Testis (tissue), 3 donors: Measurements from ENCODE around the gene CEACAM6. TPM values are rescaled to one million over a fixed set of nuclear protein-coding genes. Genes with fewer than 3 reads are reported as not detected.

ENCODE experiments used
- DNase-seq: peaks from one replicate; pipeline ENCODE4 v3.0.0-alpha.2; 2019
- H3K27ac ChIP-seq, 2 donors: fragments of 200-600 bp; sonication (generic); one replicate each; pipeline ENCODE4 v1.5.1; 2019
- H3K27me3 ChIP-seq: fragments of 200-600 bp; sonication (generic); one replicate; pipeline ENCODE4 v1.5.1; 2019
- H3K36me3 ChIP-seq: fragments of 200-600 bp; sonication (generic); one replicate; pipeline ENCODE4 v1.5.1; 2017; ENCODE audit warnings: low read depth; ENCODE audit errors: missing control alignments
- H3K4me1 ChIP-seq: fragments of 200-600 bp; sonication (generic); one replicate; pipeline ENCODE4 v1.5.1; 2019
- H3K4me3 ChIP-seq, 2 donors: fragments of 200-600 bp; sonication (generic); one replicate each; pipeline ENCODE4 v1.5.1; 2017 to 2019
- H3K9me3 ChIP-seq: fragments of 200-600 bp; sonication (generic); one replicate; pipeline ENCODE4 v1.5.1; 2017
- POLR2A ChIP-seq: fragments of 450-650 bp; IDR thresholded peaks from one replicate; pipeline ENCODE4 v1.6.1; 2017; ENCODE audit warnings: antibody characterized with exemption, mild to moderate bottlenecking, moderate library complexity
- WGBS, 2 donors: methylation state at CpG; one replicate each; pipeline ENCODE4 v1.1.5; 2018; 5-methylcytosine and 5-hydroxymethylcytosine counted together
- intact Hi-C: fragments of 100-400 bp; cut with DNase I; formaldehyde crosslinking; loops from one replicate; pipeline ENCODE4 v1.15.1; 2023; ENCODE audit warnings: low total_unique reads
- polyA plus RNA-seq: library from polyadenylated mRNA; stranded (reverse); fragments of 350-450 nt; fragmentation: Illumina TruSeq; extraction: RNeasy Lipid Tissue Mini Kit (QIAGEN cat#74804); gene quantifications from one replicate; pipeline ENCODE4 v1.2.3, GENCODE V29; 2014; ENCODE audit warnings: low read depth, low replicate concordance; ENCODE audit not compliant: insufficient read depth
- total RNA-seq, 2 donors: library from RNA; depleted of rRNA; stranded (reverse); fragments of >200 nt; gene quantifications; one replicate each; pipeline ENCODE4 v1.2.3, GENCODE V29; 2016
- TF ChIP-seq, protein P1 (sequence below), 3 experiments: fragments of 450-650 bp in 2 of 3; fragments of 200-600 bp in 1 of 3; sonication (generic) in 1 of 3; IDR thresholded peaks; one replicate each; pipeline ENCODE4 v1.5.1; 2016 to 2019; ENCODE audit warnings: antibody characterized with exemption in 3 of 3, mild to moderate bottlenecking in 2 of 3, moderate library complexity in 1 of 3

Gene CEACAM6
- total and polyA plus RNA-seq, 3 donors from 2014 or later: 0.29 to 0.31 TPM; not detected in 1

DNA sequence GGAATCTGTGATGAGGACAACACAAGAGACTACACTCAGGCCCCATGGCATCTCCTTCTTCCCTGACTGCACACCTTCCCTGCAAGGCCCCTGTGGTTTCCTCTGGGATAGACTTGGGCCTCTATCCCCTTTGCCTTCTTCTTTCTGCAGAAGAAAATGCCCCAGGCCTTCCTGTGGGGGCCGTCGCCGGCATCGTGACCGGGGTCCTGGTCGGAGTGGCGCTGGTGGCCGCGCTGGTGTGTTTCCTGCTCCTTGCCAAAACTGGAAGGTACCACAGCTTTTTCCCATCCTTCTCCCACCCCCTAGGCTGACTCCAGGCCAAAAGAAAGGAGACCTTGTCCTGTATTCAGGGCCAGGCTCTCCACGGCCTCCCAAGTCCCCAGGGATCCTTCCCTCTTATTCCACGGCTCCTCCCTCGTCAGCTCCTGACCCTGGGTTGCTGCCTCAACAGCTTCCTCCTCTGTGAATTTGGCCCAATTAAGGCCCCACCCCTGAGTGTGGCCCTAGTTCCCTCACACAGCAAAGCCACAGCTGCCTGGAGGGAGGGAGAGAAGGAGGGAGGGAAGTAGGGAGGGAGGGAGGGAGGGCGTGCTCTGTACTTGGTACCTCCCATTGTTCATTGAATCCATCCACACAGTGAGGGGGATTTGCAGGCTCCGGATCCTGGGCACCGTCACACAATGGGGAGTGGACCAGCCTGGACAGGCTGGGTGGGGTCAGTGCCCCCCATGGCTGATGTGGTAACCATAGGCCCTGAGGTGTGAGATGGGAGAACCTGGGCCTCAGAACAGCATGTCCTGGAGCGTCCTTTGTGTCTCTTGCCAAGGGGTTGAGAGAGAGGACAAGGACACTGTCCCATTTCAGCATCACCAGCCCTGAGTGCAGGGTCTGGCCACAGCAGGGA lies 53.6 kb downstream of the CEACAM6 start:
- Histone ChIP-seq H3K36me3 (no peaks in the 10 kb centered on the region), H3K9me3 (no peaks in the 10 kb centered on the region), H3K4me1 (no peaks in the 10 kb centered on the region), H3K4me3 (no peak overlapping the region), H3K27ac (no peak overlapping the region), H3K27me3 (no peaks in the 10 kb centered on the region)
- DNase-seq: peak; percentile 18
- 80 to 84% methylated on average over 15 to 16 of the region's 16 CpGs for WGBS, 2 donors
- TF ChIP-seq, protein P1, sequence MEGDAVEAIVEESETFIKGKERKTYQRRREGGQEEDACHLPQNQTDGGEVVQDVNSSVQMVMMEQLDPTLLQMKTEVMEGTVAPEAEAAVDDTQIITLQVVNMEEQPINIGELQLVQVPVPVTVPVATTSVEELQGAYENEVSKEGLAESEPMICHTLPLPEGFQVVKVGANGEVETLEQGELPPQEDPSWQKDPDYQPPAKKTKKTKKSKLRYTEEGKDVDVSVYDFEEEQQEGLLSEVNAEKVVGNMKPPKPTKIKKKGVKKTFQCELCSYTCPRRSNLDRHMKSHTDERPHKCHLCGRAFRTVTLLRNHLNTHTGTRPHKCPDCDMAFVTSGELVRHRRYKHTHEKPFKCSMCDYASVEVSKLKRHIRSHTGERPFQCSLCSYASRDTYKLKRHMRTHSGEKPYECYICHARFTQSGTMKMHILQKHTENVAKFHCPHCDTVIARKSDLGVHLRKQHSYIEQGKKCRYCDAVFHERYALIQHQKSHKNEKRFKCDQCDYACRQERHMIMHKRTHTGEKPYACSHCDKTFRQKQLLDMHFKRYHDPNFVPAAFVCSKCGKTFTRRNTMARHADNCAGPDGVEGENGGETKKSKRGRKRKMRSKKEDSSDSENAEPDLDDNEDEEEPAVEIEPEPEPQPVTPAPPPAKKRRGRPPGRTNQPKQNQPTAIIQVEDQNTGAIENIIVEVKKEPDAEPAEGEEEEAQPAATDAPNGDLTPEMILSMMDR (IDR thresholded peaks at IDR 0.05): no peak
- TF ChIP-seq POLR2A: no peak
- intact Hi-C loops: no loop called here

DNA sequence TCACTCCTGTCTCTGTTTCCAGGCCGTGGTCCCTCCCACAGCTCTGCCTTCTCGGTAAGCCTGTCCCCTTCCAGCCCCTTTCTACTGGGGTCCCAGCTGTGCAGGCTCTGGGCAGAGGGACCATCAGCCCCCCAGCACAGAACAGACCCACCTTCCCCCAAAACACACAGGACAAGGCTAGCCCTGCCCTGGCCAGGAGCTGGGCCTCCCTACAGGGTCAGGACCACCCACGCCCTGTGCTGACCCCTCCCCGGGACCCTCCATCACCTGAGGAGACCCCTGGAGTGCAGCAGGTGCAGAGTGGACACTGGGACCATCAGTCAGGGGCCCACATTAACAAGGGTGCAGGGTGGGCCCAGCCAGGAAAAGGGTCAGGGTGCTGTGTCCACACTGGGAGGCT lies 55.0 kb downstream of the CEACAM6 start:
- TF ChIP-seq POLR2A: no peak
- TF ChIP-seq, protein P1 (IDR thresholded peaks at IDR 0.05): no peak
- Histone ChIP-seq H3K27me3 (no peaks in the 10 kb centered on the region), H3K4me3 (no peak overlapping the region), H3K9me3 (no peaks in the 10 kb centered on the region), H3K4me1 (no peaks in the 10 kb centered on the region), H3K27ac (no peak overlapping the region), H3K36me3 (no peaks in the 10 kb centered on the region)
- no peak for DNase-seq
- 40 to 61% methylated on average over 1 to 4 of the region's 4 CpGs for WGBS, 2 donors
- intact Hi-C loops: no loop called here

DNA sequence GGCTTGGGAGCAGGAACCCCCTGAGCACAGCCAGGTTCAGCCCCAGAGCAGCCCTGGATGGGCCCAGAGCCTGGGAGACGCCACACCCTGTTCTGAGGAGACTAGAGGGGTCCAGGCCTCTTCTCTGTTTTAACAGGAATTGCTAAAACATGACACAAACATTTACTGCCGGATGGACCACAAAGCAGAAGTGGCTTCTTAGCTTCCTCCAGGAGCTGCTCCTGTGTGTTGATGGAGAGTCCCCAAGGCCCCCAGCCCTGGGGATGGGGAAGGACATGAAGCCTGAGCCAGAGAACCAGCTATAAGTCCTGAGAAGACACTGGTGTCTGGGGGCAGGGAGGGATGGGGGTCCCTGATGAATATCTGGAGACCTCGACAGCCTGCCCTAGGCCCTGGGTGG lies 55.7 kb downstream of the CEACAM6 start:
- no peaks in the 10 kb centered on the region for H3K36me3 ChIP-seq
- TF ChIP-seq, protein P1 (IDR thresholded peaks at IDR 0.05): no peak
- no peak for TF ChIP-seq POLR2A
- H3K27ac ChIP-seq: no peak overlapping the region
- intact Hi-C loops: no loop called here
- DNase-seq: no peak
- no peaks in the 10 kb centered on the region for H3K9me3 ChIP-seq
- 68 to 73% methylated on average over 3 of the region's 3 CpGs for WGBS, 2 donors
- H3K27me3 ChIP-seq: no peaks in the 10 kb centered on the region
- H3K4me3 ChIP-seq: no peak overlapping the region
- H3K4me1 ChIP-seq: no peaks in the 10 kb centered on the region

DNA sequence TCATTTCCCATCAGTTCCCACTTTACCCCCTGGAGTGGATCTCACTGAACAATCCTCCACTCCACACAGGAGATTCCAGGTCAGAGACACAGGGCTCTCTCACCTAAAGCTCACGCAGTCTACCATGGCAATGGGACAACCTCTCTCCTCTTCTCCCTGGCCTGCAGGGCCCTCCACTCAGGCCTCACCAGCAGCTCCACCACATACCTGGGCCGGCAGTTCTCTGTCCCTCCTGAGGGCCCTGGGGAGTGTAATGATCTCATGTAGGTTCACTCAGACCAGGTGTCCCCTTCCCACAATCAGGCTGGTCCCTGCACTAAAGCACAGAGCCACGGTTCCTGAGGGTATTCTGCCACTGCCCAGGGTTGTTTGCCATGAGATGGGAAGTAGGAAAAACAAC lies 56.7 kb downstream of the CEACAM6 start:
- WGBS, 2 donors: 62 to 69% methylated on average over 3 of the region's 3 CpGs
- H3K36me3 ChIP-seq: no peaks in the 10 kb centered on the region
- intact Hi-C loops: no loop called here
- H3K4me1 ChIP-seq: no peaks in the 10 kb centered on the region
- H3K27ac ChIP-seq: no peak overlapping the region
- H3K9me3 ChIP-seq: no peaks in the 10 kb centered on the region
- H3K27me3 ChIP-seq: no peaks in the 10 kb centered on the region
- TF ChIP-seq POLR2A: no peak
- TF ChIP-seq, protein P1 (IDR thresholded peaks at IDR 0.05): no peak
- no peak overlapping the region for H3K4me3 ChIP-seq
- DNase-seq: no peak

DNA sequence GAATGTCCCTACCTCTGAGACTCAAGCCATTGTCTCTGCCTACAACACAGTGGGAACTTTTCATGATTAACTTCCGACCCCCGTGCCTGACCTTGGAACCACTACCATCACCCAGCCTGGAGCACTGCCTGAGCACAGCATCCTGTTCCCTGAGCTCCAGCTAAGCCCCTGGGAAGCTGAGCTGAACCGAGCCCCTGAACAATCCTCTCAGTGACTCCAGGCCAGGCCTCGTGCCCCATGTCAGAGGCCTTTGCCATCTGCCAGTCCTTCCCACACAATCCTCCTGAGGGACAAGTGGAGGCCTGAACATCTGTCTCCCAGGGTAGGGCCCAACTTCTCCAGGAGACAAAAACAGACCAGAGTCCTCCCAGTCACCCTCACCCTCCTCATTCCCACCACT lies 58.6 kb downstream of the CEACAM6 start:
- H3K4me3 ChIP-seq: no peak overlapping the region
- TF ChIP-seq POLR2A: no peak
- TF ChIP-seq, protein P1 (IDR thresholded peaks at IDR 0.05): no peak
- H3K27me3 ChIP-seq: no peaks in the 10 kb centered on the region
- H3K4me1 ChIP-seq: no peaks in the 10 kb centered on the region
- WGBS, 2 donors: 70 to 77% methylated on average over 4 of the region's 4 CpGs
- H3K27ac ChIP-seq: no peak overlapping the region
- DNase-seq: no peak
- no peaks in the 10 kb centered on the region for H3K9me3 ChIP-seq
- no peaks in the 10 kb centered on the region for H3K36me3 ChIP-seq
- intact Hi-C loops: no loop called here
